IPS-18c (cell line): ENCODE measurements around the gene SPIB.
"Not testable (repeated sequence)": the region's sequence is repeated elsewhere in the genome, so short reads cannot be mapped to it uniquely, and the experiment has no call there.

Experiments used
- H3K4me3 ChIP-seq: 2 replicates; pipeline ENCODE4 v1.7.0; 2013; ENCODE audit warnings: low read depth, mild to moderate bottlenecking, low read length, moderate library complexity; ENCODE audit not compliant: insufficient read depth
- H3K9me3 ChIP-seq: one replicate; pipeline ENCODE4 v1.6.1; 2013; ENCODE audit warnings: mild to moderate bottlenecking, low read length, moderate library complexity; ENCODE audit not compliant: control insufficient read depth, insufficient read depth

SPIB gene

DNA sequence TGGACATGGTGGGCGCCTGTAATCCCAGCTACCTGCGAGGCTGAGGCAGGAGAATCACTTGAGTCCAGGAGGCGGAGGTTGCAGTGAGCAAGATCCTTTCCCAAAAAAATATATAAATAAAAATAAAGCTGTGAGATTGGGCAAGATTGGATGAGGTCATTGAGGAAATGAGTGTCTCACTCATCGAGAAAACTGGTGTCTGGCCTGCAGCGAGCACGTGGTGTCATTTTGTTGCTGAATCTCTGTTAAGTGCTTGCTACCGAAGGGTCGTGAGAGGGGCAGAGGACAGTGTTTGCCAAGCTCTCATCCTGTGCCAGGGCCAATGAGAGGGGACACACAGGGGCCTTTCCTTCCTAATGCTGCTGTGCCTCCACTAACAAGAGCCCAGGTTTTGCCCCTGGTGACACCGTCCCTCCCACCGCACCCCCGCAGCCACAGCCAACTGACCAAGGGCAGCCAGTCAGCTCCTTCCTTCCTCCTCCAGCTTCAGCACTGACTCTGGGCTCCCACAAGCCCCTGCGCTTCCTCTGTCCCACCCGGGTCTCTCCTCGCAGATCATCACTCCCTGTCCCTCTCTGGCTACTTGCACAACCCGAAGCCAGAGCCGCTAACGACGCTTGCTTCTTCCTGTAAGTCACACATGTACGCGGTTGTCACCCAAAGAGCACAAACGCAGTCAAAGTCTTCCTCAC is 31.4 kb upstream of the SPIB start:
- Histone ChIP-seq H3K9me3 (peaks cover 5% of the 10 kb centered on the region), H3K4me3 (no peak overlapping the region)

- Histone ChIP-seq H3K4me3 (no peak overlapping the region), H3K9me3 (peaks cover 5% of the 10 kb centered on the region)
Observed at GRCh38 chr19:50387868-50388245, 30.9 kb upstream of the SPIB start.

GRCh38 chr19:50390295-50390694 is 28.4 kb upstream of the SPIB start:
- H3K9me3 ChIP-seq, H3K4me3 ChIP-seq: not testable (repeated sequence)

DNA sequence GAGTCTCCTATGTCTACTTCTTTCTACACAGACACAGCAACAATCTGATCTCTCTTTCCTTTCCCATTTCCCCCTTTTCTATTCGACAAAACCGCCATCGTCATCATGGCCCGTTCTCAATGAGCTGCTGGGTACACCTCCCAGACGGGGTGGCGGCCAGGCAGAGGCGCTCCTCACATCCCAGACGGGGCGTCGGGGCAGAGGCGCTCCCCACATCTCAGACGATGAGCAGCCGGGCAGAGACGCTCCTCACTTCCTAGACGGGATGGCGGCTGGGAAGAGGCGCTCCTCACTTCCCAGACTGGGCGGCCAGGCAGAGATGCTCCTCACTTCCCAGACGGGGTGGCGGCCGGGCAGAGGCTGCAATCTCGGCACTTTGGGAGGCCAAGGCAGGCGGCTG is 27.8 kb upstream of the SPIB start:
- not testable (repeated sequence) for H3K4me3 ChIP-seq, H3K9me3 ChIP-seq

- H3K4me3 ChIP-seq, result no peak overlapping the region
- peaks cover 5% of the 10 kb centered on the region for H3K9me3 ChIP-seq
Observed at GRCh38 chr19:50392759-50393158, 26.0 kb upstream of the SPIB start.

DNA sequence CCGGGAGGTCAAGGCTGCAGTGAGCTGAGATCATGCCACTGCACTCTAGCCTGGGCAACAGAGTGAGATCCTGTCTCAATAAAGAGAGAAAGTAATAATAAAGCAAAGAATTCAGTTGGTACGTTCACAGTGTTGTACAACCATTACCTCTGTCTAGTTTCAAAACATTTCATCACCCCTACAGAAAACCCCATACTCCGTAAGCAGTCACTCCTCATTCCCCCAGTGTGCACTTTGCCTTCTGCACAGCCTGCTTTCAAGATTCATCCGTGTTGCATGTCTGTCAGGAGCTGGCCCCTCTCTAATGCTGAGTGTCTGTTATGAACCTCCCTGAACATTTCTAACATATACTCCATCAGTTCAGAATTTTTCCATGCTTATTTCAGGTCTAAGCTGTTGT is 25.1 kb upstream of the SPIB start:
- Histone ChIP-seq H3K4me3 (no peak overlapping the region), H3K9me3 (peaks cover 5% of the 10 kb centered on the region)

GRCh38 chr19:50394017-50394416 is 24.7 kb upstream of the SPIB start:
- Histone ChIP-seq H3K4me3 (no peak overlapping the region), H3K9me3 (peaks cover 5% of the 10 kb centered on the region)

GRCh38 chr19:50398675-50399367 is 19.9 kb upstream of the SPIB start:
- Histone ChIP-seq H3K9me3 (no peaks in the 10 kb centered on the region), H3K4me3 (no peak overlapping the region)

- Histone ChIP-seq H3K4me3 (no peak overlapping the region), H3K9me3 (no peaks in the 10 kb centered on the region)
Observed at GRCh38 chr19:50399368-50399745, 19.4 kb upstream of the SPIB start.

GRCh38 chr19:50401605-50402450 is 16.9 kb upstream of the SPIB start:
- Histone ChIP-seq H3K9me3 (no peaks in the 10 kb centered on the region), H3K4me3 (no peak overlapping the region)

DNA sequence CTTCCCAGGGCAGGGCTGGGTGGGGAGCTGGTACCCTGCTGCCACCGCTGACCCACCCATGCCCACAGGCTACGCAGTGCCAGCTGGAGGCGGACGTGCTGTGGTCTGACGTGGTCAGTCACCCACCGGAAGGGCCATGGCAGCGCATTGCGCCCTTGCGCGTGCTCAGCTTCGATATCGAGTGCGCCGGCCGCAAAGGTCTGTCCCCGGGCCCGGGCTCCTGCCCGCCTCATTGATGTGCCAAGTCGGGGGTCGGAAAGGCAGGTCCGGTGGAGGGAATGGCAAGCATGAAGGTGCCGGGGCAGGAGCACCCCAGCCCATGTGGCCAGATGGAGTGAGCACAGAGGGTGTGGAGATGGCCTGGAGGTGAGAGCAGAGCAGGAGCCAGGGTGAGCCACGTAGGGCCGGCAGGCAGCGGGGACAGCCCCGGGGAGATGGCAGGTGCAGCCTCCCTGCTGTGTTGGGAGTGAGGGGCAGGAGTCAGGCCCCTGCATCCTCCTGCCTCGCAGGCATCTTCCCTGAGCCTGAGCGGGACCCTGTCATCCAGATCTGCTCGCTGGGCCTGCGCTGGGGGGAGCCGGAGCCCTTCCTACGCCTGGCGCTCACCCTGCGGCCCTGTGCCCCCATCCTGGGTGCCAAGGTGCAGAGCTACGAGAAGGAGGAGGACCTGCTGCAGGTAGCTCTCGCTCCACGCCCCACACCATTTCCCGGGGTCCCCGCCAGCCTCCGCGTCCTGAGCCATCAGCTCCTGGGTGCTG is 16.0 kb upstream of the SPIB start:
- H3K4me3 ChIP-seq, result no peak overlapping the region
- no peaks in the 10 kb centered on the region for H3K9me3 ChIP-seq

DNA sequence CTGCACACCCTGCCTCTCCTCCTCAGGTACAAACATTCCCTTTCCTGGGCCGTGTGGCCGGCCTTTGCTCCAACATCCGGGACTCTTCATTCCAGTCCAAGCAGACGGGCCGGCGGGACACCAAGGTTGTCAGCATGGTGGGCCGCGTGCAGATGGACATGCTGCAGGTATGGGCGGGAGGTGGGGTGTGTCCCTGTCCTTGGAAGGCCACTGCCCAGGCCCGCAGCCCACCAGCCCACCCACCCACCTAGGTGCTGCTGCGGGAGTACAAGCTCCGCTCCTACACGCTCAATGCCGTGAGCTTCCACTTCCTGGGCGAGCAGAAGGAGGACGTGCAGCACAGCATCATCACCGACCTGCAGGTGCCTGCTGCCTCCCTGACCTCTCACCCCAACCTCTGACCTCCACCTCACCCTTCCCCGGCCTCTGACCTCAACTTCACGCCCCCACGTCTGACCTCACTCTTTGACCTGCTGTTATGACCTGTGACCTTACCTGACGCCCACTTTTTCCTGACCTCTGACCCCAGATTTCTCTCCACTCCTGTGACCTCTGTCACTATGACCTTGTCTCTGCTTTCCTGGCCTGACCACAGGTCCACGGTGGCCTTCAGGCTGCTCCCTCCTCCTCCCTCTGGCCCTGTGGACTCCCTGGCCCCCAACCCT is 12.4 kb upstream of the SPIB start:
- no peak overlapping the region for H3K4me3 ChIP-seq
- no peaks in the 10 kb centered on the region for H3K9me3 ChIP-seq

DNA sequence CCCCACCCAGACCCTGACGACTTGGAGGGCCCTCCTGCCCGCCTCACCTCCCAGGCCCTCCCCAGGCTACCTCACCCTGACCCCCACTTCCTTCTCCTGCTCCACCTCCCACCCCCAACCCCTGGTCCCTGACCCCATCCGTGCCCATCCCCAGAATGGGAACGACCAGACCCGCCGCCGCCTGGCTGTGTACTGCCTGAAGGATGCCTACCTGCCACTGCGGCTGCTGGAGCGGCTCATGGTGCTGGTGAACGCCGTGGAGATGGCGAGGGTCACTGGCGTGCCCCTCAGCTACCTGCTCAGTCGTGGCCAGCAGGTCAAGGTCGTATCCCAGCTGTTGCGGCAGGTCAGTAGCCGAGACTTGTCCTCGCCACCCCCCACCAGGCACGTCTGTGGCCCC is 11.9 kb upstream of the SPIB start:
- no peak overlapping the region for H3K4me3 ChIP-seq
- no peaks in the 10 kb centered on the region for H3K9me3 ChIP-seq

DNA sequence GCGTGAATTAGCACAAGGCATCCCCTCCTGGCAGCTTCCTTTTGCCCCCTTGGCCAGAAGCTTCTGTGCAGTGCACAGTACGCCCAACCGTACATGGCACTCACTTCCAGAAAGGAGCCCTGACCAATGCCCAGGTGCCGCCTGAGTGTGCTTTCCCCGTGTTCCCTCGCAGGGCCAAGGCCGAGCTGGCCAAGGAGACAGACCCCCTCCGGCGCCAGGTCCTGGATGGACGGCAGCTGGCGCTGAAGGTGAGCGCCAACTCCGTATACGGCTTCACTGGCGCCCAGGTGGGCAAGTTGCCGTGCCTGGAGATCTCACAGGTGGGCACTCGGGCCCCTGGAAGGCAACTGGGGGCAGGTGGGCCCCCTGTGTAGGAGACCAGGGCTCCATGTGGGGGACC is 9.4 kb upstream of the SPIB start:
- no peaks in the 10 kb centered on the region for H3K9me3 ChIP-seq
- H3K4me3 ChIP-seq, result no peak overlapping the region

- no peak overlapping the region for H3K4me3 ChIP-seq
- H3K9me3 ChIP-seq, result no peaks in the 10 kb centered on the region
Observed at GRCh38 chr19:50410109-50410508, 8.6 kb upstream of the SPIB start.

DNA sequence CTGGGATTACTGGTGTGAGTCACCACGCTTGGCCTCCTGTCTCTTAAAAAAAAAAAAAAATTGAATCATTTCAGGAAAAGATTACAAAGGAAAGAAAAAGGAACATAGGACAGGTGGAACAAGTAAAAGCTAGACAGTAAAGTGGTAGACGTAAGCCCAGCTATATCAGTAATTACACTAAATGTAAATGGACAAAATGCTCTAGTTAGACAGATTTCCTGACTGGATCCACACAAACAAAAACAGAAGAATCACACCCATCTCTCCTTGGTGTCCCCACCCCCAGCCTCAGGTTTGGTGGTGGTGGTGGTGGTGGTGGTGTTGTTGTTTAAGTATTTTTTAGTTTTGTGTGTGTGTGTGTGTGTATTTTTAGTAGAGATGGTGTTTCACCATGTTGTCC is 6.3 kb upstream of the SPIB start:
- Histone ChIP-seq H3K4me3 (no peak overlapping the region), H3K9me3 (no peaks in the 10 kb centered on the region)

- H3K9me3 ChIP-seq, result no peaks in the 10 kb centered on the region
- no peak overlapping the region for H3K4me3 ChIP-seq
Observed at GRCh38 chr19:50413096-50413495, 5.6 kb upstream of the SPIB start.
